HepG2 (cell line): Measurements from ENCODE around the gene RHO. TPM values are rescaled to one million over a fixed set of nuclear protein-coding genes. Genes with fewer than 3 reads are reported as not detected.

Source experiments
- ATAC-seq: fragments of 200-7000 bp; cut with Tn5 transposase; 3 replicates; pipeline ENCODE4 v1.9.1; 2020; ENCODE audit warnings: mild to moderate bottlenecking, moderate library complexity
- BruUV-seq: library from RNA; stranded (reverse); fragments of 400-500 nt; replicated peaks from 2 replicates; lab custom pipeline; 2021; lab: Mats Ljungman, UMichigan
- CTCF ChIA-PET: fragments of 300-600 bp; formaldehyde crosslinking; extraction: SDS; loops from one replicate; lab custom pipeline; 2021; ENCODE audit warnings: low total read pairs, inconsistent platforms, low intra/inter-chr PET ratio; lab: Yijun Ruan, JAX
- POLR2A ChIA-PET: fragments of 350-600 bp; sonication (Branson Sonifier 250); formaldehyde crosslinking; loops from one replicate; lab custom pipeline; 2020; ENCODE audit warnings: antibody characterized with exemption, inconsistent platforms; lab: Yijun Ruan, JAX
- DNase-seq: peaks from one replicate; pipeline ENCODE4 v3.0.0-alpha.2; 2015; ENCODE audit warnings: low spot score
- FAIRE-seq: peaks from 3 replicates; lab custom pipeline; 2011; peaks lifted over from hg19 to GRCh38; lab: Jason Lieb, UNC
- H2AFZ ChIP-seq: one replicate; pipeline ENCODE4 v1.6.1; 2011; ENCODE audit warnings: low read length, inconsistent platforms
- H3K27ac ChIP-seq: fragments of 300-600 bp; 3 replicates; pipeline ENCODE4 v1.8.0; 2011; ENCODE audit warnings: mixed run types, mild to moderate bottlenecking, mixed read lengths, low read length, inconsistent platforms; ENCODE audit not compliant: insufficient read depth; ENCODE audit errors: extremely low read length
- H3K27me3 ChIP-seq, 2 experiments: fragments of 200-600 bp in 1 of 2; 2 replicates in 1 of 2; 3 replicates in 1 of 2; pipeline versions ENCODE4 v1.6.0 to v1.8.0; 2011; ENCODE audit warnings: low read length in 2 of 2, mild to moderate bottlenecking in 2 of 2, moderate library complexity in 2 of 2, inconsistent platforms in 1 of 2; ENCODE audit not compliant: insufficient read depth in 2 of 2, control insufficient read depth in 1 of 2
- H3K36me3 ChIP-seq, 2 experiments: fragments of 200-600 bp in 1 of 2; replicated peaks in 1 of 2; 2 replicates in 1 of 2; 3 replicates in 1 of 2; pipeline versions ENCODE4 v1.5.1 to v1.8.0; 2011; ENCODE audit warnings: low read length in 2 of 2, inconsistent platforms in 1 of 2; ENCODE audit not compliant: insufficient read depth in 2 of 2, control insufficient read depth in 1 of 2
- H3K4me1 ChIP-seq: 2 replicates; pipeline ENCODE4 v1.5.1; 2012; ENCODE audit warnings: low read length, inconsistent platforms; ENCODE audit not compliant: insufficient read depth
- H3K4me2 ChIP-seq: 2 replicates; pipeline ENCODE4 v1.6.0; 2011; ENCODE audit warnings: low read depth, low read length, inconsistent platforms
- H3K4me3 ChIP-seq, 3 experiments: fragments of 200-600 bp in 1 of 3; sonication (generic), shearing (Covaris generic) in 1 of 3; replicated peaks in 1 of 3; 2 replicates each; pipeline ENCODE4 v1.5.1; 2011 to 2016; ENCODE audit warnings: low read length in 3 of 3, inconsistent platforms in 2 of 3, low read depth in 2 of 3, mild to moderate bottlenecking in 2 of 3, control low read depth in 1 of 3, mixed read lengths in 1 of 3; ENCODE audit not compliant: insufficient read depth in 1 of 3
- H3K79me2 ChIP-seq: one replicate; pipeline ENCODE4 v1.6.1; 2011; ENCODE audit warnings: low read length, inconsistent platforms; ENCODE audit not compliant: insufficient read depth
- H3K9ac ChIP-seq: 2 replicates; pipeline ENCODE4 v1.6.0; 2011; ENCODE audit warnings: mild to moderate bottlenecking, low read depth, low read length, inconsistent platforms; ENCODE audit not compliant: insufficient read depth
- H3K9me3 ChIP-seq: 2 replicates; pipeline ENCODE4 v1.5.1; 2012; ENCODE audit warnings: mild to moderate bottlenecking, low read length
- H4K20me1 ChIP-seq: 2 replicates; pipeline ENCODE4 v1.6.0; 2011; ENCODE audit warnings: inconsistent platforms, mild to moderate bottlenecking, low read length, moderate library complexity; ENCODE audit not compliant: insufficient read depth
- CBX5 ChIP-seq: sonication (generic); formaldehyde crosslinking; IDR thresholded peaks from 2 replicates; pipeline ENCODE4 v1.4.0; 2020; ENCODE audit warnings: missing genetic modification reagents, borderline replicate concordance
- CCDC6 ChIP-seq: sonication (generic); formaldehyde crosslinking; IDR thresholded peaks from 2 replicates; pipeline ENCODE4 v1.8.1; 2022; ENCODE audit warnings: mild to moderate bottlenecking, missing genetic modification reagents, moderate library complexity
- FOXA1 ChIP-seq, 2 experiments: fragments of 450-650 bp in 1 of 2; sonication (generic) in 1 of 2; formaldehyde crosslinking in 1 of 2; IDR thresholded peaks; 2 replicates each; pipeline versions ENCODE4 v1.4.0 to v1.6.1; 2016 to 2020; ENCODE audit warnings: missing genetic modification reagents in 1 of 2
- GZF1 ChIP-seq: sonication (generic); formaldehyde crosslinking; IDR thresholded peaks from 2 replicates; pipeline ENCODE4 v1.5.1; 2020; ENCODE audit warnings: mild to moderate bottlenecking, missing genetic modification reagents
- MLX ChIP-seq: IDR thresholded peaks from 2 replicates; pipeline ENCODE4 v1.6.1; 2016
- MTF1 ChIP-seq: sonication (generic); formaldehyde crosslinking; IDR thresholded peaks from 2 replicates; pipeline ENCODE4 v1.5.0; 2020; ENCODE audit warnings: missing genetic modification reagents
- TBL1XR1 ChIP-seq: fragments of 150-350 bp; IDR thresholded peaks from 2 replicates; pipeline ENCODE4 v1.6.1; 2014; ENCODE audit warnings: borderline replicate concordance, low read length; ENCODE audit not compliant: partially characterized antibody
- ZMAT3 ChIP-seq: sonication (generic); formaldehyde crosslinking; conservative IDR thresholded peaks from 2 replicates; pipeline ENCODE4 v1.7.0; 2021; ENCODE audit warnings: missing genetic modification reagents
- ZNF7 ChIP-seq: IDR thresholded peaks from 2 replicates; pipeline ENCODE4 v1.6.1; 2016; ENCODE audit warnings: missing biosample characterization, missing genetic modification reagents
- WGBS: methylation state at CpG from one replicate; pipeline ENCODE4 v1.1.6; 2017; ENCODE audit warnings: low lambda C conversion rate; 5-methylcytosine and 5-hydroxymethylcytosine counted together
- in situ Hi-C: cut with HindIII; loops from 2 replicates; pipeline ENCODE4 v1.10.0; 2017; ENCODE audit warnings: low pct_unique_long_range_greater_than_20kb; ENCODE audit not compliant: extremely low pct_ligation_motif_present
- intact Hi-C: fragments of 100-400 bp; cut with micrococcal nuclease; formaldehyde crosslinking; loops from one replicate; pipeline ENCODE4 v1.10.0; 2022; ENCODE audit not compliant: unreplicated experiment
- polyA plus RNA-seq, 8 experiments: library from polyadenylated mRNA; depleted of rRNA in 3 of 8; stranded (reverse) in 7 of 8; unstranded in 1 of 8; fragments of >200 nt; fragmentation: Illumina TruSeq in 4 of 8; extraction: Trizol in 4 of 8; gene quantifications; 2 replicates each; pipeline versions ENCODE4 v1.2.1 to v1.2.3, GENCODE V29; 2011 to 2016; ENCODE audit warnings: low read depth in 4 of 8, missing spikeins in 1 of 8, mixed read lengths in 1 of 8; ENCODE audit not compliant: insufficient read depth in 1 of 8
- total RNA-seq, 5 experiments: library from RNA; depleted of rRNA; stranded (reverse); fragments of >200 nt; fragmentation: Illumina TruSeq; extraction: Trizol; gene quantifications; 2 replicates each; pipeline ENCODE4 v1.2.3, GENCODE V29; 2016; ENCODE audit warnings: low read depth in 1 of 5

RHO gene
- total and polyA plus RNA-seq, 2 of the 13 experiments (the other 11 are each of a cell fraction or from before 2014, with no cell fraction given), result not detected

GRCh38 chr3:129584631-129585030 lies 56.2 kb downstream of the RHO start:
- H3K9me3 ChIP-seq, result no peaks in the 10 kb centered on the region
- ATAC-seq, result no peak
- H2AFZ ChIP-seq, result no peak overlapping the region
- H3K4me2 ChIP-seq, result no peak overlapping the region
- H3K27ac ChIP-seq, result no peak overlapping the region
- H3K79me2 ChIP-seq, result no peaks in the 10 kb centered on the region
- WGBS, result 98% methylated on average over 3 of the region's 3 CpGs
- CTCF ChIA-PET, result no interaction called here
- H3K27me3 ChIP-seq, result no peaks in the 10 kb centered on the region
- no peak for DNase-seq
- H3K9ac ChIP-seq, result no peak overlapping the region
- peaks cover 3% of the 10 kb centered on the region; the same call in 1 of the 2 replicates for H3K4me1 ChIP-seq
- no peak overlapping the region for H3K4me3 ChIP-seq
- no peak for FAIRE-seq
- POLR2A ChIA-PET, result no interaction called here
- in situ Hi-C loops, result no loop called here
- no peak for TF ChIP-seq ZNF7 (CRISPR knock-in tag)
- no peak for TF ChIP-seq MTF1 (CRISPR knock-in tag)
- no peak for TF ChIP-seq ZMAT3 (CRISPR knock-in tag)
- TF ChIP-seq CBX5 (CRISPR knock-in tag), result no peak
- no peak for TF ChIP-seq GZF1 (CRISPR knock-in tag)
- TF ChIP-seq MLX (CRISPR knock-in tag), result no peak
- no peak for TF ChIP-seq FOXA1 (IDR thresholded peaks at IDR 0.05)
- no peak for TF ChIP-seq FOXA1 (CRISPR knock-in tag; IDR thresholded peaks at IDR 0.05)
- TF ChIP-seq CCDC6 (CRISPR knock-in tag), result no peak
- TF ChIP-seq TBL1XR1, result no peak
- TF ChIP-seq, all 625 proteins: peak for 0
- no TSS peak for BruUV-seq
- no peaks in the 10 kb centered on the region for H4K20me1 ChIP-seq
- H3K36me3 ChIP-seq, result peaks cover 51 to 69% of the 10 kb centered on the region in 2 experiments; a peak in 4 of 5 replicates
- intact Hi-C loops, result no loop called here

Other genes starting within 250 kb of the RHO start
- gene HMCES, start 249.8 kb upstream of the RHO start, total RNA-seq (2016; rRNA removed; fragmentation: Illumina TruSeq; extraction: Trizol), result 37.5 and 52.4 TPM in 2 replicates
- gene HMCES, start 249.8 kb upstream of the RHO start, polyA plus RNA-seq (2011; rRNA removed), result 16.1 and 20.1 TPM in 2 replicates
- gene EFCAB12, start 100.0 kb upstream of the RHO start, total RNA-seq (2016; rRNA removed; fragmentation: Illumina TruSeq; extraction: Trizol), result 0.11 and 0.31 TPM in 2 replicates
- 2.4 and 2.9 TPM in 2 replicates for gene EFCAB12, start 100.0 kb upstream of the RHO start, polyA plus RNA-seq (2011; rRNA removed)
- 25.3 and 26.9 TPM in 2 replicates for gene MBD4, start 88.7 kb upstream of the RHO start, total RNA-seq (2016; rRNA removed; fragmentation: Illumina TruSeq; extraction: Trizol)
- gene MBD4, start 88.7 kb upstream of the RHO start, polyA plus RNA-seq (2011; rRNA removed), result 13.7 and 14.9 TPM in 2 replicates
- gene IFT122, start 88.4 kb upstream of the RHO start, total RNA-seq (2016; rRNA removed; fragmentation: Illumina TruSeq; extraction: Trizol), result 10.3 and 10.8 TPM in 2 replicates
- 9.1 and 10.1 TPM in 2 replicates for gene IFT122, start 88.4 kb upstream of the RHO start, polyA plus RNA-seq (2011; rRNA removed)
- not detected in 2 replicates for gene H1-8, start 14.5 kb downstream of the RHO start, total RNA-seq (2016; rRNA removed; fragmentation: Illumina TruSeq; extraction: Trizol)
- 0.08 TPM in 1 of 2 replicates, not detected in the other for gene H1-8, start 14.5 kb downstream of the RHO start, polyA plus RNA-seq (2011; rRNA removed)
- 15.9 and 25.3 TPM in 2 replicates for gene PLXND1, start 78.0 kb downstream of the RHO start, total RNA-seq (2016; rRNA removed; fragmentation: Illumina TruSeq; extraction: Trizol)
- gene PLXND1, start 78.0 kb downstream of the RHO start, polyA plus RNA-seq (2011; rRNA removed), result 42.0 and 51.9 TPM in 2 replicates